Stimulated activated CD8-positive, alpha-beta memory T cell treated with anti-CD3 and anti-CD28 coated beads, Interleukin-7, amount 100 ng/mL, for 4 hours (primary cell): ENCODE results near the gene FBXL7.
"Not testable (repeated sequence)": the region's sequence is repeated elsewhere in the genome, so short reads cannot be mapped to it uniquely, and the experiment has no call there.

Experiments
- DNase-seq, 2 donors: peaks; one replicate each; pipeline ENCODE4 v3.0.0-alpha.2; 2020; ENCODE audit warnings: low read depth in 2 of 2

FBXL7 gene

DNA sequence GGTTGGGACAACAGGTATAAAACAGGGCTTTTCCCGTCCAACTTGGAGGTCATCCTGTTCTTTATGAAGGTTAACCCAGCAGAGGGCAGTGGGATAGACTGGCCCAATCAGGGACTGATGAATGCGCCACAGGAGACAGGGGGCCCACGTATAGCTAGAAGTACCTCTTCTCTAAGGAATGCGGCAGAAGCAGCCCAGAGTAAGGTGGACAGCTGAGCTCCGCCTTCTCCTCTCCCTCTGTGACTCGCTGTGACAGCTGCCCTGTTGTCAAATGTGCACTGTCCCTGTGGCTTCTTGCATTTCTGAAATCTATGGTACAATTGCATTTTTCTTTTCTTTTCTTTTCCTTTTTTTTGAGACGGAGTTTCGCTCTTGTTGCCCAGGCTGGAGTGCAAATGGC is 306.6 kb downstream of the FBXL7 start:
- DNase-seq, result no peak

GRCh38 chr5:15807248-15807647 is 307.3 kb downstream of the FBXL7 start:
- no peak for DNase-seq

DNA sequence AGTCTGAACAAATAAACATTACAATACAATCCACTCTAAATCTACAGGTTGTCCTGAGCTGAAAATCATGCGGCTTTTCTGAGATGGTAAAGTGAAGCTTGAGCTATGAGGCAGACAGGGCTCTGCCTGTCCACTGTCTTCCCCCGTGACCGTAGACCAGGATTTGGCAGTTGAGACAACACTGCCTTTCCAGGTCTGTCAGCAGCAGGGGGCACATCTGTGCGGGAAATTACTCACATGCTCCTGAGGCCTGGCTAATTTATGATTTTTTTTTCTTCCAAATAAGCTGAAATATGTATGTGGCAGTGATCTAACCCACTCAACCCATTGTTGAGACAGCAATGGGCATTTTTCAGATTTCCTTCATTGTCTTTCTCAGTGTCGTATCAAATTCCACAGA is 307.9 kb downstream of the FBXL7 start:
- no peak for DNase-seq

DNA sequence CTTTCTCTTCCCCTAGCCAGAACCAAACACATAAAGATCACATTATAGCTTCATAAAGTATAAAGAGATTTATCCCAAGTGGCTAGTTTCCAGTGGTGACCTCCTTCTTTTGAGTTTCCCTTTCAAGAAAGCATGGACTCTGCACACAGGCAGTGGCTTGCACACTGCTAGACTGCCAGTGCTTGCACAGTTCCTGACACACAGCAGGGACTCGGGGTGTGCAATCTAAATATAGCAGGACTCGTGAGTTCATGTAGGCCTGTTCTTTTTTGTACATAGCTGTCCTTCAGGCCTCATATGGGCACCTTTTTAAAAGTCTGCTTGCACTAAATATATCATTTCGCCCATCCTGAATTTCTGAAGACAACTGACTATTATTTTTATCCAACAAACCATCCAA is 308.6 kb downstream of the FBXL7 start:
- DNase-seq, result no peak

DNA sequence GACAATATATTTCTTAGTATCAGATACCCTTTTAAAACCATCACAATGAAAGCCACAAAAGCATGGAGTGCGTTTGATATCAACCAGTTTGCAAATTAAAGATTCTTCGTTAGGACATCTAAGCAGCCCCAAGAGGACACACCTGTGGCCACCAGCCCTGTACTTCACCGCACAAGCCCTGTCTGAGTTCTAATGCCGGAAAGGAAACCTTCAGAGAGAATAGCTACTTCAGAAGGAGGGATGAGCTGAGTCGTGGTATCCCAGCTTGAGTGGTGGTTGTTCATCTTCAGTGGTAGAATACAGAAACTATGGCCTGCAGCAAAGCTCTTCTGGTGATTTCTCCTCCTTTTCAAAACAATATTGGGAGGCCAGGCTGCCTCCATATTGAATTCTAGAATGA is 319.6 kb downstream of the FBXL7 start:
- DNase-seq, result no peak

GRCh38 chr5:15821506-15821905 is 321.5 kb downstream of the FBXL7 start:
- no peak for DNase-seq

GRCh38 chr5:15823398-15823797 is 323.4 kb downstream of the FBXL7 start:
- DNase-seq, result no peak

GRCh38 chr5:15827741-15828140 is 327.8 kb downstream of the FBXL7 start:
- DNase-seq, result no peak

GRCh38 chr5:15831408-15831807 is 331.4 kb downstream of the FBXL7 start:
- no peak for DNase-seq

- DNase-seq, result no peak
These were observed 333.4 kb downstream of the FBXL7 start for GRCh38 chr5:15833365-15833764.

- DNase-seq, result no peak
These were observed 334.7 kb downstream of the FBXL7 start for GRCh38 chr5:15834596-15835245.

DNA sequence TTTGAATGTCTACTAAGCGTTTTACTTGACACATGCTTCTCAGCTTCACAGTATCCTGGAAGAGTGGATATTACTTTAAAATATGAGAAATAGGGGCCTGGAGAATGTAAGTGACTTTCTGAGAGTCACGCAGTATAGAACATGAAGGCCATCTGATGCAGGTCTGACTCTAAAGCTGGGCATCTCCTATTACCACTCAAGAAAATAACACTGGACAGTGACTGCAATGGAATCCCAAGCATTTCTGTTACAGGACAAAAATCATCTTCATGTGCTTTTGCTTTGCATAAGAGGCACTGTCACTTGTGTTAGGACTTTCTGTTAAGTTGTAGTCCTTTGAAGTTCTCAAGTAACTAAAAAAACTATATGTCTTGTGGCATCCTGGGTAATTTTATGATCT is 335.5 kb downstream of the FBXL7 start:
- no peak for DNase-seq

DNA sequence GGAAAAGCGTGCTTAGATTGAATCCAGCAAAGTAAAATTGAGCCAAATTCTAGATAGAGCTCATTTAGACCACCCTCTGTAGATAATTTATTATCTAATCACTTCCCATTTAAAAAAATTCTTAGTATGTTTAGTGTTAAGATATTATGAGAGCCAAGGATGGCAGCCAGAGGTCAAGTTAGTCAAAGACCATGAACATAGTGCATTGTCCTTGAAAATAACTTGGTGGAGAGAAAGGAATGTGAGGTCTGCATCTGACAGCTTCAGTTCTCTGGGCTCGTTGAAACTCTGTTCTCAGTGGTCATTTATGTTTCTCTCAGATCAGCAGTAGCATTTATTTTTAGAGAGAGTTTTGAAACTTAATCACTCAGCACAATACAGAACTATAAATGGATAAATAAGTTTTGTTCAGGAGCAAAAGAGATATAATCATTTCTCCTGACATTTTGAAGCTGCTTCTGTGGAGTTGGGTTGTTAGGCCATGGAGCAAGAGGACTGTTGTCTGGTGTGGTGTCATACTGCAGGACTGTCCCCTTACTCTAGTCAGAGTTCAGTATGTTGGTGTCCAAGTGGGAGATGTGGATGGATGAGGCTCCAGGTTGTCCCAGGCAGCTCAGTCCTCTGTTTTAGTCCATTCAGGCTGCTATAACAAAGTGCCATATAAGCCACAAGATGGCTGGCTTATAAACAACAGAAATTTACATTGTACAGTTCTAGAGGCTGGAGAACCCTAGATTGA is 337.7 kb downstream of the FBXL7 start:
- DNase-seq, result no peak

DNA sequence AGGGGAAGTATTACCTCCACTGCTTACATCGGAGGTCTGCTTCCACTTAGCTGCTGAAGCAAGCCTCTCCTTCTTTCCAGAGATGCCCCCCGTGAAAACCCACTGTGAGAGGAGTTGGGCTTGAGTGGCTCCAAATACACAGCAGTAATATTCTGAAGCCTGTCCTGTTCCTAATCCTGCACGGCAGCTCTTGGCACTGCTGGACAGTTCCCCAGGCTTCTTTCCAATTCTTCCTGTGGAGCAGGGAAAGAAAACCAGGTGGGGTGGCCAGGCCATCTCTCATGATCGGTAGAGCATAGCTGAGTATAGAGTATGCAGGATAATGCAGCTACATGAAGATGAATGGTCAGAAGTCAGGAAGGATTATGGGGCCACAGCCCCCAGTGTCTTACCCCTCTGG is 344.3 kb downstream of the FBXL7 start:
- no peak for DNase-seq

DNA sequence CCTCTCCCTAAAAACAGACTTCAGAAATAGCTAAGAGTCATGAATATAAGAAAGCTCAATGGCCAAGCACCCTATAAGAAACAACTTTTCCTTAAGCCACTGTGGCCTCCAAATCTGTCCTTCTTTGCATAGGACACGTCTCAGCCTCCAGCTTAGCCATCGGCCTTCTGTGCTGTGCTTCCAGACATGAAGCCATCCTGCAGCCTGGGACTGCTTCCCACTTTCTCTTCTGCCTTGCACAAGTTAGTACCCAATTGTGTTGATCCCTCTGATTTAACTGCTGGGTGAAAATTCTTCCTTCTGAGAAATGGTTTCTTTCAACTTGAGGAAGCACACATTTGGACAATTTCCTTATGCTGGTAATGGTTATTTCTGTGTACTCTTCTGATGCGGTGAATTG is 344.9 kb downstream of the FBXL7 start:
- DNase-seq, result no peak

- no peak for DNase-seq
These were observed 350.6 kb downstream of the FBXL7 start for GRCh38 chr5:15850536-15850935.

GRCh38 chr5:15850939-15851341 is 351.0 kb downstream of the FBXL7 start:
- no peak for DNase-seq

DNA sequence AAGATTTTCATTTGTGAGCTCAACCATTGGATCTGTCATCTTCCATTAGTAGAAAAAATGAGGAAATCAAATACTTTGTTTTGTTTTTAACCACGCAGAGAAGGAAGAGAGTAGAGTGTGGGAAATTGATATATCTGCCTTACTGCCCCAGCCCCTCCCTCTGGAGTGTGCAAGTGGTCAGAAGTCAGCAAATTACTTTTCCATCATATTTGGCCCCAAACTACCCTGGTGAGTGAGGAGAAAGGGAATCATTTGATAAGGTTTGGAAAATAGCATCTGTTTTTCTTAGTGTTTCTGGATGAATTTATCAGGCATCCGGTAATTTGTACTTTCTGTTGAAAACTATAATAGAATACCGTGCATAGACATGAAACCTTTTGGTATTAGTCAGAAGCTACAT is 352.2 kb downstream of the FBXL7 start:
- DNase-seq, result no peak

DNA sequence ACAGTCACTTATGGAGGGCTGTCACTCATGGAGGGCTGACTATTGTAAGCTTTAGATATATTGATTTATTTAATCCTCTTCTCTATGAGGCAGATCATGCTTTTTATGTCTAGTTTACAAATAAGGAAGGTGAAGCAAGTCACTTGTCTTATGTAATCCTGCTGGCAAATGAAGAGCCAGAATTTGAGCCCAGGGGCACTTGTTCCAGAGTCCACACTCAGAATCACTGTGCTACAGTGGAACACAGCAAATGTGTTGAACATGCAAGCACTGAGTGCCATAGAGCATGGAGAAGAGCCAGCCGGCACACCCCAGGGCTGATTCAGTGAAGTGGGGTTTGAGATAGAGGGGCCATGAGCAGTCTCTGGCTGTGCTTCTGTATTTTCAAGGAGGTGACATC is 353.0 kb downstream of the FBXL7 start:
- DNase-seq, result no peak

DNA sequence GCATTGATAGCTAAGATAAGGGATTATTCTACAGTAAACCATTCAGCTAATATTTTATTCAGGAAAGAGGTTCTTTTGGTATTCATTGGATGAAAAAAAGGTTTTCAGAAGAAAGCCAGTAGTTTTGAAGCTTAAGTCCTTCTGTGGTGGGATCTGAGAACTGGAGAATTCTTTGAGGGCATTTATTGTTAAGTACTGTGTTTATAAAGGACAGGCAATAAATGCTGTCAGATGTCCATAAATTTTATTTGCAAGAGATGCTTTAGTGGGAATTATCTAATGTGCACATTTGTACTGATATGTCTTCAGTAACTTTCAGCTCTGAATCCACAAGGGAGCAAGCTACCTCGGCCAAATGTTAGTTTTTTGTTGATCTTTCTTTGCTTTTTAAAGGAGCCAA is 358.3 kb downstream of the FBXL7 start:
- no peak for DNase-seq

DNA sequence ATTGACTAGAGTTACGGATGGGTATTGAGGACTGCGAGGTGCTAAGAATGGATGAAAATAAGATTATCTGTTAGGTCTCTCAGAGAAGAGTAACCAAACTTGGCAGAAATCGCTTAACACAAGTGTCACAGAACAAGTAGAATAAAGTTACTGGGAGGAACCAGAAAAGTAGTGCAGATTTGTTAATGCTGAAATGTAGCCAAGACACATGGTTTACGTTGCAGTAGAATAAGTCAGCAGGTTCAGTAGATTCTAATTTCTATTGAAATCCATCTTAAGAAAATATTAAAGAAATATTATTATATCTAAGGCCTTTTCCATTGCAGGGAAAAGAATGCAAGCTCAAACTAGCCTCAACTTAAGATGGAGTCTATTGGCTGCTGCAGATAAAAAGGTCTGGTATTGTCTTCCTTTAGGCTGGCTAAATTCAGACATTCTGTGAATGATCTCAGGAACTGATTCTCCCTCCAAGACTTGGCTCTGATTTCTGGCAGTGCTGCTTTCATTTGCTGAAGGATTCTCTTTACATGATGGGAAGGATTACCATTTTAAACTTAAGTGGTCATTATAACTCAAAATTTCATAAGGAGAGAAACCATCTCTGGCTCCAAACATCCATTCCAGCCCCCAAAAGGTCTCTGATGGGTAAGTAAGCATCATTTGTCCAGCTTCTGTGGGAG is 364.7 kb downstream of the FBXL7 start:
- no peak for DNase-seq

GRCh38 chr5:15872259-15872658 is 372.3 kb downstream of the FBXL7 start:
- not testable (repeated sequence) for DNase-seq

DNA sequence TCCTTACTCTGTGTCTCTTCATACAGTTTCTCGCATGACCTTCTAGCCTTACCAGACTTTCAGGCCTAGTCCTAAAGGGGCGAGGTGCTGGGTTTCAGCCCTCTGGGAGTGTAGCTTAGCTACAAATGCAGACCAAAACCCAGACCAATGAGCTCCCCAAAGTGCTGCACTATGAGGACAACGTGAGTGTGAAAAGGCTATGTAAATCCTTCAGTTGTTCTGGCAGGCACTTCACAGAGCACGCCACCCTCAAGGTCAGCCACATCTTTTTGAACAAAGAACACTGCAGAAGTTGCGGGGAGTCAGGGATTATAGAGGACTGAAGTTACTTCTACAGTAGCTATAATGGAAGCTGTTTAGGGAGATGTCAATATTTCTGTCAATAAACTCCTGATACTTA is 377.9 kb downstream of the FBXL7 start:
- DNase-seq, result no peak
